Measurements from ENCODE around the gene SMIM35.
"Not testable (repeated sequence)": the region's sequence is repeated elsewhere in the genome, so short reads cannot be mapped to it uniquely, and the experiment has no call there.

SMIM35 gene

GRCh38 chr11:117983163-117983475, 103.6 kb downstream of the SMIM35 start:
- no peak for DNase-seq (ENCODE audit: low read depth)

GRCh38 chr11:117980720-117981119, 106.0 kb downstream of the SMIM35 start:
- no peak for DNase-seq (ENCODE audit: low read depth)

- DNase-seq (ENCODE audit: low read depth): no peak
Observed at GRCh38 chr11:117980280-117980679, 106.5 kb downstream of the SMIM35 start.

- DNase-seq (ENCODE audit: low read depth): no peak
Observed at GRCh38 chr11:117979481-117980211, 107.1 kb downstream of the SMIM35 start.

GRCh38 chr11:117978991-117979390, 107.8 kb downstream of the SMIM35 start:
- no peak for DNase-seq (ENCODE audit: low read depth)

GRCh38 chr11:117978291-117978910, 108.4 kb downstream of the SMIM35 start:
- DNase-seq (ENCODE audit: low read depth): not testable (repeated sequence)

- DNase-seq (ENCODE audit: low read depth): not testable (repeated sequence)
Observed at GRCh38 chr11:117977612-117978264, 109.0 kb downstream of the SMIM35 start.

- no peak for DNase-seq (ENCODE audit: low read depth)
Observed at GRCh38 chr11:117977029-117977428, 109.7 kb downstream of the SMIM35 start.

- no peak for DNase-seq (ENCODE audit: low read depth)
Observed at GRCh38 chr11:117976445-117976844, 110.3 kb downstream of the SMIM35 start.

- DNase-seq (ENCODE audit: low read depth): no peak
Observed at GRCh38 chr11:117973503-117973860, 113.3 kb downstream of the SMIM35 start.

GRCh38 chr11:117972629-117973502, 113.9 kb downstream of the SMIM35 start:
- DNase-seq (ENCODE audit: low read depth): no peak

GRCh38 chr11:117972044-117972443, 114.7 kb downstream of the SMIM35 start:
- DNase-seq (ENCODE audit: low read depth): no peak

GRCh38 chr11:117970400-117971024, 116.3 kb downstream of the SMIM35 start:
- DNase-seq (ENCODE audit: low read depth): no peak

GRCh38 chr11:117969160-117969991, 117.4 kb downstream of the SMIM35 start:
- DNase-seq (ENCODE audit: low read depth): no peak

GRCh38 chr11:117966908-117967307, 119.9 kb downstream of the SMIM35 start:
- DNase-seq (ENCODE audit: low read depth): no peak

- no peak for DNase-seq (ENCODE audit: low read depth)
Observed at GRCh38 chr11:117962826-117963225, 123.9 kb downstream of the SMIM35 start.

GRCh38 chr11:117961896-117962295, 124.9 kb downstream of the SMIM35 start:
- no peak for DNase-seq (ENCODE audit: low read depth)

GRCh38 chr11:117960406-117960805, 126.4 kb downstream of the SMIM35 start:
- DNase-seq (ENCODE audit: low read depth): no peak

- DNase-seq (ENCODE audit: low read depth): no peak
Observed at GRCh38 chr11:117959438-117960149, 127.2 kb downstream of the SMIM35 start.

GRCh38 chr11:117958949-117959348, 127.8 kb downstream of the SMIM35 start:
- no peak for DNase-seq (ENCODE audit: low read depth)

Data from HS-27A (cell line).